ENCODE results near the gene MAP3K5.

MAP3K5 gene

GRCh38 chr6:136562211-136562610 lies 230.1 kb downstream of the MAP3K5 start:
- DNase-seq: no peak

GRCh38 chr6:136553166-136553787 lies 239.0 kb downstream of the MAP3K5 start:
- no peak for DNase-seq

GRCh38 chr6:136552054-136552453 lies 240.2 kb downstream of the MAP3K5 start:
- DNase-seq: no peak

GRCh38 chr6:136551103-136551502 lies 241.2 kb downstream of the MAP3K5 start:
- DNase-seq: no peak

GRCh38 chr6:136550330-136551071 lies 241.8 kb downstream of the MAP3K5 start, which contains the start of gene MAP7:
Gene MAP7 (minus strand): TSS chr6:136550422. CDS start chr6:136550408, 14 bp downstream.
- DNase-seq: peak; percentile 20

- DNase-seq: no peak
These were observed 242.3 kb downstream of the MAP3K5 start for GRCh38 chr6:136550045-136550329.

- DNase-seq: no peak
These were observed 242.8 kb downstream of the MAP3K5 start for GRCh38 chr6:136549300-136550044.

- DNase-seq: no peak
These were observed 243.5 kb downstream of the MAP3K5 start for GRCh38 chr6:136548582-136549299.

- DNase-seq: no peak
These were observed 244.4 kb downstream of the MAP3K5 start for GRCh38 chr6:136547871-136548270.

- peak; percentile 48 for DNase-seq
These were observed 244.9 kb downstream of the MAP3K5 start for GRCh38 chr6:136547336-136547735.

- no peak for DNase-seq
These were observed 245.9 kb downstream of the MAP3K5 start for GRCh38 chr6:136546331-136546730.

- DNase-seq: no peak
These were observed 248.0 kb downstream of the MAP3K5 start for GRCh38 chr6:136544326-136544725.

GRCh38 chr6:136541395-136541794 lies 250.9 kb downstream of the MAP3K5 start:
- DNase-seq: no peak

- DNase-seq: no peak
These were observed 252.2 kb downstream of the MAP3K5 start for GRCh38 chr6:136539967-136540652.

GRCh38 chr6:136538836-136539235 lies 253.4 kb downstream of the MAP3K5 start:
- no peak for DNase-seq

- no peak for DNase-seq
These were observed 256.2 kb downstream of the MAP3K5 start for GRCh38 chr6:136535880-136536650.

GRCh38 chr6:136535017-136535765 lies 257.1 kb downstream of the MAP3K5 start:
- DNase-seq: no peak

- no peak for DNase-seq
These were observed 258.0 kb downstream of the MAP3K5 start for GRCh38 chr6:136534268-136534667.

GRCh38 chr6:136533487-136533886 lies 258.8 kb downstream of the MAP3K5 start:
- DNase-seq: no peak

- no peak for DNase-seq
These were observed 260.2 kb downstream of the MAP3K5 start for GRCh38 chr6:136532030-136532429.

- DNase-seq: no peak
These were observed 262.6 kb downstream of the MAP3K5 start for GRCh38 chr6:136529710-136530109.

All from SHP77 treated with DMSO at 0.1 percent for 48 hours (cell line).